K562 (cell line): ENCODE data around the gene ODF2. TPM values are rescaled to one million over a fixed set of nuclear protein-coding genes. Genes with fewer than 3 reads are reported as not detected.

Experiments used
- ATF2 ChIP-seq: sonication (generic); formaldehyde crosslinking; IDR thresholded peaks from 2 replicates; pipeline ENCODE4 v1.8.1; 2022; ENCODE audit warnings: missing genetic modification reagents
- GABPA ChIP-seq: fragments of 200-800 bp; sonication (Bioruptor generic); conservative IDR thresholded peaks from 2 replicates; pipeline ENCODE4 v1.6.1; 2016; ENCODE audit warnings: low read depth, missing genetic modification characterization, missing compliant biosample characterization
- IFI16 ChIP-seq: fragments of 250-450 bp; sonication (Bioruptor Pico); IDR thresholded peaks from 2 replicates; pipeline ENCODE4 v2.1.2; 2022; ENCODE audit warnings: mild to moderate bottlenecking, inconsistent platforms
- KLF13 ChIP-seq: fragments of 450-650 bp; IDR thresholded peaks from 2 replicates; pipeline ENCODE4 v1.6.1; 2016; ENCODE audit warnings: missing genetic modification characterization, low read depth, mild to moderate bottlenecking, missing compliant biosample characterization, moderate library complexity, borderline replicate concordance
- MBD2 ChIP-seq: sonication (generic); IDR thresholded peaks from 2 replicates; pipeline ENCODE4 v1.6.1; 2016; ENCODE audit warnings: low read depth, borderline replicate concordance
- MNT ChIP-seq, 2 experiments: fragments of 450-650 bp; conservative IDR thresholded peaks; 2 replicates each; pipeline ENCODE4 v1.6.1; 2017; ENCODE audit warnings: mild to moderate bottlenecking in 2 of 2, moderate library complexity in 2 of 2
- MYC ChIP-seq, 2 experiments: fragments of 250-450 bp in 1 of 2; sonication (Bioruptor Pico) in 1 of 2; IDR thresholded peaks; 2 replicates each; pipeline versions ENCODE4 v1.5.1 to v1.6.1; 2012 to 2021; ENCODE audit warnings: low read depth in 2 of 2, borderline replicate concordance in 1 of 2, improper control_type of control experiment in 1 of 2, low read length in 1 of 2, mild to moderate bottlenecking in 1 of 2, moderate library complexity in 1 of 2
- NFIC ChIP-seq: fragments of 450-650 bp; IDR thresholded peaks from 2 replicates; pipeline ENCODE4 v1.6.1; 2017; ENCODE audit warnings: mild to moderate bottlenecking, inconsistent platforms
- PHF21A ChIP-seq: fragments of 450-650 bp; IDR thresholded peaks from 2 replicates; pipeline ENCODE4 v1.6.1; 2017; ENCODE audit warnings: low read depth, borderline replicate concordance
- TEAD1 ChIP-seq, 2 experiments: fragments of 450-650 bp in 1 of 2; sonication (generic) in 1 of 2; formaldehyde crosslinking; IDR thresholded peaks; 2 replicates each; pipeline versions ENCODE4 v1.4.0 to v1.8.0; 2020 to 2022; ENCODE audit warnings: mild to moderate bottlenecking in 2 of 2, missing genetic modification reagents in 1 of 2
- U2AF2 ChIP-seq: fragments of 200-400 bp; formaldehyde crosslinking; optimal IDR thresholded peaks from 2 replicates; pipeline ENCODE3; 2017; ENCODE audit warnings: low read depth, mild to moderate bottlenecking, low read length
- VEZF1 ChIP-seq: fragments of 200-800 bp; sonication (Bioruptor generic); IDR thresholded peaks from 2 replicates; pipeline ENCODE4 v1.6.1; 2017; ENCODE audit warnings: missing genetic modification characterization, missing compliant biosample characterization
- polyA plus RNA-seq, 8 experiments: library from polyadenylated mRNA; depleted of rRNA in 4 of 8; stranded (reverse) in 5 of 8; unstranded in 3 of 8; fragments of >200 nt; fragmentation: Nextera tagmentation in 2 of 8; fragmentation: Illumina TruSeq in 1 of 8; extraction: Ambion mirVana in 2 of 8; extraction: Trizol in 1 of 8; gene quantifications; 2 replicates each; pipeline versions ENCODE4 v1.2.1 to v1.2.3, GENCODE V29; 2011 to 2014; ENCODE audit warnings: inconsistent platforms in 1 of 8, missing spikeins in 1 of 8
- total RNA-seq, 7 experiments: library from RNA; depleted of rRNA in 6 of 7; stranded (reverse); fragments of >200 nt in 6 of 7; fragmentation: Illumina TruSeq in 2 of 7; extraction: Trizol in 2 of 7; gene quantifications; 2 replicates each; pipeline versions ENCODE4 v1.2.1 to v1.2.3, GENCODE V29; 2011 to 2021; ENCODE audit warnings: low replicate concordance in 1 of 7
- TF ChIP-seq, protein P1 (sequence below): sonication (generic); formaldehyde crosslinking; IDR thresholded peaks from 2 replicates; pipeline ENCODE4 v1.8.0; 2022; ENCODE audit warnings: mild to moderate bottlenecking, missing genetic modification reagents, borderline replicate concordance
- TF ChIP-seq, protein P2 (sequence below): fragments of 250-450 bp; sonication (Bioruptor Pico); IDR thresholded peaks from 2 replicates; pipeline ENCODE4 v1.5.0; 2021; ENCODE audit warnings: mild to moderate bottlenecking, moderate library complexity

The ODF2 gene
- total and polyA plus RNA-seq, 9 of the 15 experiments (the other 6 are each of a cell fraction or from before 2014, with no cell fraction given), result 16.5 to 83.2 (median 69.7) TPM

DNA sequence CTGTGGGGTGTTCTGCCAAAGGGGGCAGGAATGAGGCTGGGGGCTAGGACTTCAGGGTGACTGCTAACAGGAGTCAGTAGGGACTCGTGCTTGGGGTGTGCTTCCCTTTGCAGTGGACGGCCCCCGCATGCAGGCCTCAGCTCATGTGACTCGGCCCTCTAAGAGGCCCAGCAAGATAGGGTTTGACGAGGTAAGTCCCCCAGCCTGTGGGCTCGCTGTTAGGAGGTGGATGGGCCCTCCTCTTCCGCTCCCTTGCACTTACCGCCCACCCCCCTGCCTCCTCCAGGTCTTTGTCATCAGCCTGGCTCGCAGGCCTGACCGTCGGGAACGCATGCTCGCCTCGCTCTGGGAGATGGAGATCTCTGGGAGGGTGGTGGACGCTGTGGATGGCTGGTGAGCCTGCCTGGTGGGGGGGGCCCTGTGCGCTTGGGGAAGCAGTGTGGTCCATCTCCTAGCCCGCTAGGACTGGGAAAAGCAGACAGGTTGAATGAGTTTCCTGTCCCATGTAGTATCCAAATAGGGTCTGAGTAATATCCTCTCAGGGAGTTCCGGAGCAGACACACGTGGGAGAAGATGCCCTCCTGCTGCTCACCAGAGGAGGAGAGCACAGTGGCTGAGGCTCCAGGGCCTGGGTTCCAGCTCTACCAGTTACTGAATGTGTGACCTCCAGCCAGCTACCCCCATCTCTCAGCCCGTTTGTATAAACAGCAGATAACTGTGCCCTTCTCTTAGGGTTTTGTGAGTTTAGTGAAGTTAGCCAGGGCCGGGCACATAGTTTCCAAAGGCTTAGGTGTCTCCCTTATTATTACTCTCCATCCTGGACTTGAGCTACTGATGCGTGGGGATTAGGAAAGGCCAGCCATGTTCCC, 26.9 kb upstream of the ODF2 start (continued):
- TF ChIP-seq ATF2 (CRISPR knock-in tag), result no peak
- TF ChIP-seq VEZF1, result peak; percentile 89
- no peak for TF ChIP-seq U2AF2
- TF ChIP-seq, protein P1, sequence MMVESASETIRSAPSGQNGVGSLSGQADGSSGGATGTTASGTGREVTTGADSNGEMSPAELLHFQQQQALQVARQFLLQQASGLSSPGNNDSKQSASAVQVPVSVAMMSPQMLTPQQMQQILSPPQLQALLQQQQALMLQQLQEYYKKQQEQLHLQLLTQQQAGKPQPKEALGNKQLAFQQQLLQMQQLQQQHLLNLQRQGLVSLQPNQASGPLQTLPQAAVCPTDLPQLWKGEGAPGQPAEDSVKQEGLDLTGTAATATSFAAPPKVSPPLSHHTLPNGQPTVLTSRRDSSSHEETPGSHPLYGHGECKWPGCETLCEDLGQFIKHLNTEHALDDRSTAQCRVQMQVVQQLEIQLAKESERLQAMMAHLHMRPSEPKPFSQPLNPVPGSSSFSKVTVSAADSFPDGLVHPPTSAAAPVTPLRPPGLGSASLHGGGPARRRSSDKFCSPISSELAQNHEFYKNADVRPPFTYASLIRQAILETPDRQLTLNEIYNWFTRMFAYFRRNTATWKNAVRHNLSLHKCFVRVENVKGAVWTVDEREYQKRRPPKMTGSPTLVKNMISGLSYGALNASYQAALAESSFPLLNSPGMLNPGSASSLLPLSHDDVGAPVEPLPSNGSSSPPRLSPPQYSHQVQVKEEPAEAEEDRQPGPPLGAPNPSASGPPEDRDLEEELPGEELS (CRISPR knock-in tag), result peak; percentile 94
- 0 out of 2 replicates have a peak, but pooled peaks have one; percentile 21 for TF ChIP-seq NFIC
- TF ChIP-seq PHF21A, result no peak
- peak; percentile 34; the same call in 1 of the 2 replicates for TF ChIP-seq MBD2
- TF ChIP-seq MNT (conservative IDR thresholded peaks at IDR 0.05), result peak; percentile 63 to 83; a peak in 3 of 4 replicates
- TF ChIP-seq, protein P2, sequence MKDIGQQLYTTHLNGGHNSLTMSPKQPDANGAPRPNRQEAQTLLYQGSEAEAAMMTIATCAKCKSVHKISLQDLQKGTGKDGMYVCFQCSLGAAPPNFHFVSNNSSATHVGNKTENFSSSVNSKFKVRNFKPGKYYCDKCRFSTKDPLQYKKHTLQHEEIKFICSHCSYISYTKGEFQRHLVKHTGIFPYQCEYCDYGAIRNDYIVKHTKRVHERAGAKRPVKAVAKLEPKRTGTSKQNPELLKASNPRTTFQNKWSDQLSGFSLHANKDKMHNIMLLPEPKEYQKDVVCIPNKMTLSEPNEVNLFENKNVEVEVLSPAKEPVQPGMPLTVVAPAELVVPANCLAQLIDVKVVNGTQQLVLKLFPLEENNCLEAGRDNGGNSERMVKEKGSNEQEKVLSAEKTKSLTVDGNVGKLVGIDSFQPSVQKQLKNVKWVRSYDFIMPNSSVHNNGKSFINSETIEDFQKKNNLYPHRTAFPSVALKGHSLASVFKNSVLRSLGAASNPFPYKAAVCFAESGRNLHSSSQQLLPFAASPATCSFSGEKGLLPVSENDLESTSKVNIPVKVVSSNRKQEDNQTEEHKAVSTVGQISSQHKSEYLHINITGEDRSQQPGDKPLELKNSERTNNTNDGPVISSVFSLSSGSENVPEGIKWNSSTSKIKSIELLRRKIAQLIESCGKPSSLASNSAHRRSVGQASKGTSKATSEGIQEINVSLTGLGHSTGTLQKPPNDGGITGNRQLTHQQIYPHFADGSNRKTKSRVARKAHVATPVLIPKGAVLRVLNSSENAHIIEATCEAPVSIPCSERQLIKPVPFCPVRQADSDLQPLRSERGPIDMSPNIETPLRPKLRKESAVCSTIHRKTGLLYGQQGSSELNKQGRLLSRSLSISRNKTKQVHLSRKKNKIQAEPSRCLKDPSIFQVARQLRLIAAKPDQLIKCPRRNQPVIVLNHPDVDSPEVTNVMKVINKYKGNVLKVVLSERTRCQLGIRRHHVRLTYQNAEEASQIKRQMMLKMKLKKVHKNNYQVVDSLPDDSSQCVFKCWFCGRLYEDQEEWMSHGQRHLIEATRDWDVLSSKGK (CRISPR knock-in tag), result no peak
- 0 out of 2 replicates have a peak, but pooled peaks have one; percentile 15 for TF ChIP-seq KLF13
- peak; percentile 81 for TF ChIP-seq GABPA (tag)
- TF ChIP-seq TEAD1 (CRISPR knock-in tag; IDR thresholded peaks at IDR 0.05), result no peak
- TF ChIP-seq IFI16 (CRISPR knock-in tag), result no peak
- TF ChIP-seq MYC (IDR thresholded peaks at IDR 0.05; ENCODE audit: low read depth, low read length), result peak; percentile 82; the same call in 1 of the 2 replicates
- no peak for TF ChIP-seq MYC (CRISPR knock-in tag; IDR thresholded peaks at IDR 0.05; ENCODE audit: borderline replicate concordance, low read depth)
